Cardiac fibroblast (primary cell): ENCODE measurements around the gene PMP22.

ENCODE experiments used
- DNase-seq, 2 donors: peaks; one replicate each; pipeline versions ENCODE4 v3.0.0 to v3.0.0-alpha.2; 2010; ENCODE audit warnings: low read depth in 2 of 2
- H3K4me3 ChIP-seq, 2 donors: replicated peaks in 1 of 2; 1 replicate in 1 of 2; 2 replicates in 1 of 2; pipeline ENCODE4 v1.5.1; 2011; ENCODE audit warnings: low read depth in 2 of 2, low read length in 2 of 2, mild to moderate bottlenecking in 2 of 2, moderate library complexity in 1 of 2
- CTCF ChIP-seq: IDR thresholded peaks from one replicate; pipeline ENCODE4 v1.5.1; 2011; ENCODE audit warnings: low read depth, mild to moderate bottlenecking, low read length, inconsistent platforms

PMP22 gene

GRCh38 chr17:15197229-15197628 lies 67.9 kb downstream of the PMP22 start:
- DNase-seq = no peak
- H3K4me3 ChIP-seq = no peak overlapping the region
- no peak for TF ChIP-seq CTCF

- no peak overlapping the region for H3K4me3 ChIP-seq
- DNase-seq = no peak
- no peak for TF ChIP-seq CTCF
Observed at GRCh38 chr17:15194859-15195277, 70.3 kb downstream of the PMP22 start.

GRCh38 chr17:15185625-15185991 lies 79.5 kb downstream of the PMP22 start:
- no peak for TF ChIP-seq CTCF
- H3K4me3 ChIP-seq = no peak overlapping the region
- DNase-seq = peak; percentile 62 to 77

- no peak for TF ChIP-seq CTCF
- peak in 1 of 2 donors; percentile 19 for DNase-seq
- H3K4me3 ChIP-seq = no peak overlapping the region
Observed at GRCh38 chr17:15184872-15185624, 80.1 kb downstream of the PMP22 start.

GRCh38 chr17:15181816-15182215 lies 83.3 kb downstream of the PMP22 start:
- no peak for DNase-seq
- H3K4me3 ChIP-seq = no peak overlapping the region
- no peak for TF ChIP-seq CTCF

GRCh38 chr17:15181333-15181732 lies 83.8 kb downstream of the PMP22 start:
- H3K4me3 ChIP-seq = no peak overlapping the region
- no peak for TF ChIP-seq CTCF
- no peak for DNase-seq

- H3K4me3 ChIP-seq = no peak overlapping the region
- no peak for TF ChIP-seq CTCF
- no peak for DNase-seq
Observed at GRCh38 chr17:15180121-15180561, 85.0 kb downstream of the PMP22 start.
